GM19025 (cell line): Measurements from ENCODE around the gene MYO6.

Experiments
- ATAC-seq: cut with Tn5 transposase; IDR thresholded peaks from one replicate; pipeline ENCODE4 v1.9.1; 2021; ENCODE audit warnings: mild to moderate bottlenecking, low read depth, moderate library complexity; ENCODE audit not compliant: unreplicated experiment

The MYO6 gene

DNA sequence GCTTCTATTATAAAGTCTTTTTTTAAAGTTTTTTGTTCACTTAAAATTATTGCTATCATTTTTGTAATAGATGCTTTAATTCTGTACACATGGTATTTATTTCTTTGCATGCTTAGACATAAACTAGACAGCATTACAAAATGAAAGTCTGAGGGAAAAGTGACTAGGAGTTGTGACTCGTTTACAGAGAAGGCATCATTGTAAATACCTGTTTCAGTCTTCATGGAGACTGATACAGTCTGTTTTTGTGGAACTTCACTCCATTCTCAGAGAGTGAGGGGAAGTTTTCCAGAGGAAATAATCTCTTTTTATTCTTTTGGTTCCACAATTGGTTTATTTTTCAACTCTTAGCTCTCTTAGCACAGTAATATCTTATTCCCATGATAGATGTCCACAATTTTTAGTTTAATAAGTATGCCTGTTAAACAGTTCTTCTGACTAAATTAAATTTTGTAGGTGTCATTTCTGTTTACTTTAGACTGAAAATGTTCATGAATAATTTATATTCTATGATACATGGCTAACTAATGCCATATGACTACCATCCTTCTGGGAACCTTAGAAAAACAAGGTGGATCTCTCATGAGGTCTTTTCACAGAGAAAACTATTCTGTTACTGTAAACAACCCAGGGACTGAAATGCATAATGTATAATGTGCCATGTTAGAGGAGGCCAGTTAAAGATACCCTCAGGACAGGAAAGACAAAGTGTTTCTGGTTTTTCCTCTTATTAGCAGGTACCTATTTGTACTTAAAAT lies 69.2 kb downstream of the MYO6 start:
- no peak for ATAC-seq

DNA sequence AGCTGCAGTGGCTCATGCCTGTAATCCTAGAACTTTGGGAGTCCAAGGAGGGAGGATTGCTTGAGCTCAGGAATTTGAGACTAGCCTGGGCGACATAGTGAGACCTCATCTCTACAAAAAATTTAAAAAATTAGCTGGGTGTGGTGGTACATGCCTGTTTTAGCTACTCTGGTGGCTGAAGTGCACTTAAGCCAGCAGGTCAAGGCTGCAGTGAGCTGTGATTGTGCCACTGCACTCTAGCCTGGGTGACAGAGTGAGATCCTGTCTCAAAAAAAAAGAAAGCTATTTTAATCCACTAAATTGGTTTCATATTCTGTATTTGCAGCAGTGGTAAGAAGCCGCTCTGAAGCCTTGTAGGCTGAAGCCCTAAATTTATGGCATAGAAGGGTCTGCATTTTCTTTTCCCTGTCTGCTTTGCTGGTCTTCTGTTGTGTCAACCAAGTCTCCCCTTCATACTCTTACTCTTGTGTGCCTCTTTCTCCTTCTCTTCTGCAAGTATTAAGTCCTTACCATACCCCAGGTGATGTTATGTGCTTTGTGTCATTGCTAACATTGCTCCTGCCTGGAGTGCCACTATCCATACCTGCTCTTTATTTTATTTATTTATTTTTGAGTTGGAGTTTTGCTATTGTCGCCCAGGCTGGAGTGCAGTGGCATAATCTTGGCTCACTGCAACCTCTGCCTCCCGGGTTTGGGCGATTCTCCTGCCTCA lies 70.9 kb downstream of the MYO6 start:
- no peak for ATAC-seq

- peak; percentile 86 for ATAC-seq
Measured at GRCh38 chr6:75824160-75824559, 75.1 kb downstream of the MYO6 start.

DNA sequence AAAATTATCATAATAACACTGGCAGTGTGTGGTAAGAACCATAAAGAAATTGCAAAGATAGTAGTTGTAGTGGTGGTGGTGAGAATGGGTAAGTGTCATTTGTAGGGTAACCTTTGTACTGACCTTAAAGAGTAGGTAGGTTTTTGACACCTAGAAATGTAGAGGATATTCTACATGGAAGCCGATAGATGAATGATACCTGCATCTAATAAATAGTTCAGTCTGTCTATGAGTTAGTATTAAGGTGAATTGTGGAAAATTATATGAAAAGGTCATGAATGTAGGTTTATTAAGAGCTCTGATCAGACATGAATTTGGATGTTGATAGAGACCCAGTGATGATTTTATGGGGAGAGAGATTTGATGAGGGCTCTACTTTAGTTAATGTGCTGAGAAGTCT lies 78.1 kb downstream of the MYO6 start:
- ATAC-seq: no peak

- ATAC-seq: peak; percentile 67
Measured at GRCh38 chr6:75830959-75831885, 82.2 kb downstream of the MYO6 start.

GRCh38 chr6:75834447-75834846 lies 85.4 kb downstream of the MYO6 start:
- ATAC-seq: no peak

DNA sequence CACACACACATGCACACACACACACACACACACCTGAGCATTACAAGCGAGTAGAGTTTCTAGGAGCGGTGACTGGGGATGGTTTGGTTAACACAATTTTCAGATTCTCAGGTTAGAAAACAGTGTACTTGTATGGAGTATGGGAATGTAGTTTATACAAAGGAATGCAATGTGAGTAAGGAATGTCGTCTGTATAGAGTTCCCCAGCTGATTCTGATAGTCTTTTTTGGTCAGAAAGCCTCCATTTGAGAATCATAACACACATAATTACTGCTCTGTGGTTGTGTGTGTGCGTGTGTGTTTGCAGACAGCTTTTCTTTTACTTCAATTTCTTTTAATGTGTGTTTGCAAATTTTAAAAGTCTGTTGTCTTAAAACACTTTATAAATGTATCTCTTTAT lies 93.2 kb downstream of the MYO6 start:
- ATAC-seq: no peak

- ATAC-seq: no peak
Measured at GRCh38 chr6:75842732-75843131, 93.7 kb downstream of the MYO6 start.

DNA sequence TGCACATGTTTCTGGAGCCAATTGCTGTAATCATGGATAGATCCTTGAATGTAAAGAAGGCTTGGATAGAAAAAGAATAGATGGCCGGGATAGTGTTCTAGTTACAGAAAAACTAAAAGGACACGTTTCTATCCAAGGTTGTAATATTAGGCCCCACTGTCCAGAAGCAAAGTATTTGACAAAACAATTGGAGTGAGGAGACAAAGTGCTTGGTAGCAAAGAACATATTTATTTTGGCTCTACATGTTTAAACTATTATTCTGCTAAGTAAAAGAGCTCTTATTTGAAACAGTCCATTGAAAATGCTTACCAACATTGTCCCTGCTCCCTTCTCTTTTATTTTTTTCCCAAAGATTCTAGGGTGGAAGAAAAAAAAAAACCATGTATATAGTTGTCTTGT lies 94.4 kb downstream of the MYO6 start:
- ATAC-seq: no peak

DNA sequence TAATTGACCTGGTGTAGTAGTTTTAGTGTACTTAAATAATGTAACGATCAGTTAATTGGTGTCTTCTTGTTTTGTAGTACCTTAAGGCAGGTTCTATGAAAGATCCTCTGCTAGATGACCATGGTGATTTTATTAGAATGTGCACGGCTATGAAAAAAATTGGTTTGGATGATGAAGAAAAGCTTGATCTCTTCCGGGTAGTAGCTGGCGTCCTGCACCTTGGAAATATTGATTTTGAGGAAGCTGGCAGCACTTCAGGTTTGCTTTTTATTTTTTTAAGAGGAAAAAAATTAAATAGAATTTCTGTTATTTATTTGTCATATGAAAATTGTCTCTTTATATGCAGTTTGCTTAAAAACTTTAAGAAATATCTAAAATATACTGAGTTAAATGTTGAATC lies 99.2 kb downstream of the MYO6 start:
- no peak for ATAC-seq

DNA sequence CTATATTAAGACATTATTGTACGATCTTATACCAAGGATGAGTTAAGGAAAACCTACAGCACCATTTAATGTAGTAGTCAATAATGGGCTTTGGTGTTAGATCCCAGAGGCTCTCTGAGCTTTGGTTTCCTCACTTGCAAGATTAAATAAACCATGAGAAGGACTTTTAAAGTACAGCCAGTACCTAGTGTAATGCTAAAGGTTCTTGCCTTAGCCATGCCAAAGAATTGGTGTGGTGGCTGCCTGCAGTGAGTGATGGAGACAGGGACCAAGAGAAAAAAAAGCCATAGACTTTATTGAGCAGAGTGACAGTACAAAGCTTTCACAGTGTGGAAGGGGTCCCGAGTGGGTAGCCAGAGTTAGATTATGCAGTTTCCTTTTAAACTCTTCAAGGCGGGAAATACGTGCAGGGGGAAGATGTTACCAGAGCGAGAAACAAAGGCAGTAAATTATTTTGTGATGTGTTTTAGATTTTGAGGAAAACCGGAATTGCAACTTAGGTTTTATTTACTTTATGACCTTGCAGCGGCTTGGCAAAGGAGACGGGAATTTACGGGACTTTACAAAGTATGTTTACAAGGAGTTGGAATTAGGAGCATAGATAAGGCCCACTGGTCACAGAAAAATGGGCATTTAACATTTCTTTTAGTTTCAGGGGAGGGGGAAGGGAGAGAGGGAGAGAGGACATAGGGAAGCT lies 100.4 kb downstream of the MYO6 start:
- no peak for ATAC-seq

DNA sequence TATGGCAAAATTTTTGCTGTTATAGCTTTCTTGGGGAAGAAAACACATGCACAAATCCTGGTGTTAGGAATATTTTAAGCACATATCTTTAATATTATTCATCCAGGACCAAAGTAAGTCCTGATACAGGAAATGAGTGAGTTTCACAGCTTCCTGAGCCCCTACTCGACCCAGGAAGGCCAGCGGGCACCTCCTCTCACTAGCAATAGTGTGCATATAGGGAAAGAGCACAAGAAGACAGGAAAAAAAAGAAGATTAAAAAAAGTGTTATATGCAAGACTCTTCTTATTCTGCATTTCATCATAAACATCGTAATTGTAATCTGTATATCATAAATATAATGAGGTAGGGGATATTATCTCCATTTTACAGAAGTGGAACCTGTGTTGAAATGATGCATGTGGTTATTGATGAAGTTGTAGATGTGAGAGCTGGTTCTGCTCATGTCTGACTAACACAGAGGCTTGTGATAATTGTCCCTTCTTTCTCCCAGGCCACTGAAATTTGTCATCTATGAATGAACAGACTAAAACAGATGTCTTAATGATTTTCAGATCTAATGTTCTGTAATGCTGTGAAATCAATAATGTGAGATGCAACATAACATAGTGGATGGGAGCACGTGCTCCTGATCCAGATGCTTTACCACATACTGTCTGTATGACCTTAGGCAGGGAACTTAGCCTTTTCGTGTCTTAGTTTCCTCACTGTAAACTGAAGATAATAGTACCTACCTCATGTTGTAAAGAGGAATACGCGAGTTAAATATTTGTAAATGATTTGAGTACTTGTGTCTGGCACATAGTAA lies 101.2 kb downstream of the MYO6 start:
- ATAC-seq: no peak

- ATAC-seq: peak; percentile 49
Measured at GRCh38 chr6:75852721-75853120, 103.7 kb downstream of the MYO6 start.

DNA sequence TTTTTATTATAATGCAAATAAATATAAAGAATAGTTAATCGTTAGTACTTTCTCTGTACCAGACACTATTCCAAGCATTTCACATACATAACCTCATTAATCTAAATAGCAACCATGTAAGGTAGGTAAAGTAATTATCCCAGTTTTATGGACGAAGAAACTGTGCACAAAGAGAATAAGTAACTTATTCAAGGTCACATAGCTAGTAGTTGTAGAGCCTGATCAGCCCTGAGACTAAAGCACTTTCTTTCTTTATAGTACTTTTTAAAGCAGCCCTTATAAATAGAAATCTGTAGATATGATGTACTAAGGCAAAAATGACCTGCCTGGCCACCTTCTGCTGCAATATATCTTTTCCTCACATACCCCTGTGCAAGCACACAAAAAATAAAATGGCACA lies 104.8 kb downstream of the MYO6 start:
- ATAC-seq: no peak

- ATAC-seq: no peak
Measured at GRCh38 chr6:75855052-75855451, 106.0 kb downstream of the MYO6 start.

GRCh38 chr6:75856902-75857301 lies 107.9 kb downstream of the MYO6 start:
- no peak for ATAC-seq

- no peak for ATAC-seq
Measured at GRCh38 chr6:75863001-75863400, 114.0 kb downstream of the MYO6 start.

DNA sequence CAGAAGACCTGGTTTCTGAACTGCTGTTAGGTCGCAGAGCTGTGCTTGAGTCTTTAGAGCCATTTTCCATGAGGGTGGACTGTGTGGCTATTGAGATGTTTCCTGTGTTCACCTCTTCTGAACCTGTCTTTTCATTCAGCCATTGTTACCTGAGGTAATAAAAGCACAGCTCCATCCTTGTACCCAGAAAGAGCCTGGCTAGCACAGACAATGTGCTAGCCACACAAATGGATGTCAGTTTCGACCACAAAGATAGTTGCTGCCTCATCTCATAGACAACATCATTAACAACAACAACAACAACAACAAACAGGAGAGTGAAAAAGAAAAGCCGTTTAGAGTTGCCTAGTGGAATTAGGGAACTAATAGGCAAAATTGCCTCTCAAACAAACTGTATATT lies 114.7 kb downstream of the MYO6 start:
- no peak for ATAC-seq

GRCh38 chr6:75864446-75864845 lies 115.4 kb downstream of the MYO6 start:
- ATAC-seq: no peak

- no peak for ATAC-seq
Measured at GRCh38 chr6:75870389-75870788, 121.3 kb downstream of the MYO6 start.
